Common myeloid progenitor, CD34-positive (primary cell): ENCODE measurements around the gene RNASE3.
A peak's percentile ranks its signal among the peaks of the same experiment; 100 is the strongest.
"Not testable (repeated sequence)": the region's sequence is repeated elsewhere in the genome, so short reads cannot be mapped to it uniquely, and the experiment has no call there.

Experiments used
- CTCF ChIA-PET: fragments of 350-600 bp; sonication (Branson Sonifier 250); formaldehyde crosslinking; loops from one replicate; lab custom pipeline; 2021; ENCODE audit warnings: antibody characterized with exemption; lab: Charles Lee
- POLR2A ChIA-PET: fragments of 350-600 bp; sonication (Branson Sonifier 250); formaldehyde crosslinking; loops from one replicate; lab custom pipeline; 2021; ENCODE audit warnings: antibody characterized with exemption; lab: Charles Lee
- DNase-seq, 3 donors: peaks; one replicate each; pipeline versions ENCODE4 v3.0.0 to v3.0.0-alpha.2; 2013
- H3K27ac ChIP-seq, 2 experiments: 1 replicate in 1 of 2; 2 replicates in 1 of 2; pipeline ENCODE4 v1.7.0; 2013; ENCODE audit warnings: inconsistent platforms in 2 of 2, low read length in 2 of 2, mild to moderate bottlenecking in 2 of 2, low read depth in 1 of 2, moderate library complexity in 1 of 2; ENCODE audit not compliant: severe bottlenecking in 2 of 2, insufficient read depth in 1 of 2, poor library complexity in 1 of 2
- H3K27me3 ChIP-seq, 5 experiments: replicated peaks in 2 of 5; 1 replicate in 3 of 5; 2 replicates in 2 of 5; pipeline versions ENCODE4 v1.6.1 to v1.7.0; 2013; ENCODE audit warnings: low read length in 4 of 5, mild to moderate bottlenecking in 2 of 5, moderate library complexity in 2 of 5, inconsistent platforms in 1 of 5; ENCODE audit not compliant: insufficient read depth in 5 of 5, control insufficient read depth in 4 of 5
- H3K36me3 ChIP-seq, 4 experiments: 1 replicate in 2 of 4; 2 replicates in 2 of 4; pipeline versions ENCODE4 v1.6.1 to v1.7.0; 2013; ENCODE audit warnings: low read length in 3 of 4, control low read depth in 1 of 4, mild to moderate bottlenecking in 1 of 4; ENCODE audit not compliant: control insufficient read depth in 4 of 4, insufficient read depth in 4 of 4
- H3K4me1 ChIP-seq, 4 experiments: 1 replicate in 3 of 4; 2 replicates in 1 of 4; pipeline versions ENCODE4 v1.6.1 to v1.7.1; 2013; ENCODE audit warnings: low read length in 3 of 4, mild to moderate bottlenecking in 3 of 4, control low read depth in 1 of 4, inconsistent platforms in 1 of 4, moderate library complexity in 1 of 4; ENCODE audit not compliant: control insufficient read depth in 4 of 4, insufficient read depth in 4 of 4; ENCODE audit errors: control extremely low read depth in 1 of 4
- H3K4me3 ChIP-seq, 7 experiments: 1 replicate in 4 of 7; 2 replicates in 3 of 7; pipeline versions ENCODE4 v1.5.1 to v1.7.0; 2013; ENCODE audit warnings: mild to moderate bottlenecking in 7 of 7, low read length in 6 of 7, moderate library complexity in 6 of 7, inconsistent platforms in 2 of 7, low read depth in 2 of 7, control low read depth in 1 of 7; ENCODE audit not compliant: insufficient read depth in 4 of 7, control insufficient read depth in 1 of 7; ENCODE audit errors: extremely low read depth in 1 of 7
- H3K9me3 ChIP-seq, 5 experiments: 1 replicate in 4 of 5; 2 replicates in 1 of 5; pipeline versions ENCODE4 v1.6.1 to v1.7.1; 2013; ENCODE audit warnings: low read length in 4 of 5, mild to moderate bottlenecking in 2 of 5, inconsistent platforms in 1 of 5, low read depth in 1 of 5, moderate library complexity in 1 of 5; ENCODE audit not compliant: control insufficient read depth in 4 of 5, insufficient read depth in 2 of 5; ENCODE audit errors: control extremely low read depth in 1 of 5
- WGBS: methylation state at CpG from one replicate; pipeline ENCODE4 v1.1.5; 2013; ENCODE audit not compliant: insufficient coverage; 5-methylcytosine and 5-hydroxymethylcytosine counted together

RNASE3 gene

GRCh38 chr14:20907214-20907613 lies 16.0 kb downstream of the RNASE3 start:
- CTCF ChIA-PET, result no interaction called here
- WGBS, result no CpG with 5 or more reads among the region's 1 CpG
- no peak for DNase-seq

GRCh38 chr14:20910822-20911221 lies 19.6 kb downstream of the RNASE3 start:
- H3K36me3 ChIP-seq, H3K27me3 ChIP-seq, DNase-seq, H3K9me3 ChIP-seq, H3K4me3 ChIP-seq, POLR2A ChIA-PET, H3K4me1 ChIP-seq, H3K27ac ChIP-seq, CTCF ChIA-PET: not testable (repeated sequence)
- WGBS, result 87% methylated on average over 11 of the region's 14 CpGs

More at GRCh38 chr14:20907214-20907613, 16.0 kb downstream of the RNASE3 start:
- POLR2A ChIA-PET, result no interaction called here
- Histone ChIP-seq H3K36me3 (no peaks in the 10 kb centered on the region), H3K4me1 (peaks cover 0 to 12% (median 0%) of the 10 kb centered on the region in 4 experiments), H3K9me3 (peaks cover 0 to 1% (median 0%) of the 10 kb centered on the region in 5 experiments), H3K27ac (no peak overlapping the region), H3K4me3 (no peak overlapping the region), H3K27me3 (no peaks in the 10 kb centered on the region)

- peak; percentile 52 to 81 (median 80) for DNase-seq
- H3K36me3 ChIP-seq, H3K27ac ChIP-seq, H3K9me3 ChIP-seq, POLR2A ChIA-PET, H3K4me1 ChIP-seq, H3K27me3 ChIP-seq: not testable (repeated sequence)
- CTCF ChIA-PET, result interaction anchor here (2.5 kb wide), 1 partner anchor 24 kb away, joined by 5 read pairs; no protein-coding TSS in a partner anchor
- 24% methylated on average over 4 of the region's 11 CpGs for WGBS
- H3K4me3 ChIP-seq, result peak overlapping the region in 1 of 7 experiments; percentile 23
Observed at GRCh38 chr14:20919038-20919756, 28.0 kb downstream of the RNASE3 start.

- CTCF ChIA-PET, DNase-seq: not testable (repeated sequence)
- WGBS, result no CpG with 5 or more reads among the region's 2 CpGs
Observed at GRCh38 chr14:20923766-20924297, 32.6 kb downstream of the RNASE3 start.

GRCh38 chr14:20934148-20934762 lies 43.1 kb downstream of the RNASE3 start:
- POLR2A ChIA-PET, result no interaction called here
- WGBS, result 71% methylated on average over 15 of the region's 18 CpGs
- no peak overlapping the region for H3K27ac ChIP-seq
- no peak overlapping the region for H3K4me3 ChIP-seq
- CTCF ChIA-PET, result interaction anchor here (1.2 to 2.1 kb wide), 3 partner anchors 9 to 31 kb away, joined by 3 to 5 read pairs (median 4); partner anchors contain the start of gene RNASE2
- H3K36me3 ChIP-seq, result no peaks in the 10 kb centered on the region
- peak in 2 of 3 donors; percentile 15 to 31 for DNase-seq
- peaks cover 0 to 3% (median 0%) of the 10 kb centered on the region in 5 experiments for H3K9me3 ChIP-seq
- H3K4me1 ChIP-seq, result no peaks in the 10 kb centered on the region
- no peaks in the 10 kb centered on the region for H3K27me3 ChIP-seq

More at GRCh38 chr14:20923766-20924297, 32.6 kb downstream of the RNASE3 start:
- H3K36me3 ChIP-seq, H3K4me3 ChIP-seq, H3K27me3 ChIP-seq, POLR2A ChIA-PET, H3K4me1 ChIP-seq, H3K27ac ChIP-seq: not testable (repeated sequence)
- H3K9me3 ChIP-seq, result peaks cover 0 to 13% (median 7%) of the 10 kb centered on the region in 5 experiments

GRCh38 chr14:20935303-20935984 lies 44.3 kb downstream of the RNASE3 start:
- 100% methylated on average over 3 of the region's 5 CpGs for WGBS
- DNase-seq, result no peak

More at GRCh38 chr14:20935303-20935984, 44.3 kb downstream of the RNASE3 start:
- Histone ChIP-seq H3K4me1 (no peaks in the 10 kb centered on the region), H3K36me3 (no peaks in the 10 kb centered on the region), H3K4me3 (no peak overlapping the region), H3K27me3 (no peaks in the 10 kb centered on the region), H3K9me3 (peaks cover 0 to 3% (median 0%) of the 10 kb centered on the region in 5 experiments), H3K27ac (no peak overlapping the region)
- ChIA-PET CTCF (no interaction called here), POLR2A (no interaction called here)
